GF-D8 (cell line): ENCODE results near the gene HOXA13.

Source experiments
- DNase-seq: peaks from one replicate; lab custom pipeline; 2025; lab: John Stamatoyannopoulos, UW

Gene HOXA13

GRCh38 chr7:27199849-27200760, at the start of gene HOXA13:
Gene HOXA13, minus strand, starts transcription at chr7:27200091. Its CDS starts 14 bp downstream, at chr7:27200077.
- peak; percentile 86 for DNase-seq

GRCh38 chr7:27248911-27249723, 49.2 kb upstream of the HOXA13 start:
- DNase-seq = no peak

GRCh38 chr7:27248427-27248806, 48.5 kb upstream of the HOXA13 start:
- no peak for DNase-seq

GRCh38 chr7:27247452-27248426, 47.8 kb upstream of the HOXA13 start:
- no peak for DNase-seq

- no peak for DNase-seq
Observed at GRCh38 chr7:27247000-27247399, 47.1 kb upstream of the HOXA13 start.

GRCh38 chr7:27245798-27246691, 46.2 kb upstream of the HOXA13 start:
- no peak for DNase-seq

- DNase-seq = no peak
Observed at GRCh38 chr7:27245124-27245797, 45.4 kb upstream of the HOXA13 start.

- no peak for DNase-seq
Observed at GRCh38 chr7:27244488-27245123, 44.7 kb upstream of the HOXA13 start.

- DNase-seq = no peak
Observed at GRCh38 chr7:27243340-27244163, 43.7 kb upstream of the HOXA13 start.

GRCh38 chr7:27242555-27243339, 42.9 kb upstream of the HOXA13 start, which contains the start of gene EVX1:
Gene EVX1, plus strand, starts transcription at chr7:27242802. Its CDS starts 229 bp downstream, at chr7:27243031.
- no peak for DNase-seq

- DNase-seq = no peak
Observed at GRCh38 chr7:27242154-27242553, 42.3 kb upstream of the HOXA13 start.

GRCh38 chr7:27241189-27242056, 41.5 kb upstream of the HOXA13 start:
- DNase-seq = no peak

GRCh38 chr7:27240015-27240731, 40.3 kb upstream of the HOXA13 start:
- DNase-seq = no peak

- DNase-seq = no peak
Observed at GRCh38 chr7:27239387-27240014, 39.6 kb upstream of the HOXA13 start.

- no peak for DNase-seq
Observed at GRCh38 chr7:27238979-27239386, 39.1 kb upstream of the HOXA13 start.
